ENCODE results near the gene PCNT.

GRCh38 chr21:46379105-46379504 lies 55.1 kb downstream of the PCNT start:
- TF ChIP-seq, protein P1, sequence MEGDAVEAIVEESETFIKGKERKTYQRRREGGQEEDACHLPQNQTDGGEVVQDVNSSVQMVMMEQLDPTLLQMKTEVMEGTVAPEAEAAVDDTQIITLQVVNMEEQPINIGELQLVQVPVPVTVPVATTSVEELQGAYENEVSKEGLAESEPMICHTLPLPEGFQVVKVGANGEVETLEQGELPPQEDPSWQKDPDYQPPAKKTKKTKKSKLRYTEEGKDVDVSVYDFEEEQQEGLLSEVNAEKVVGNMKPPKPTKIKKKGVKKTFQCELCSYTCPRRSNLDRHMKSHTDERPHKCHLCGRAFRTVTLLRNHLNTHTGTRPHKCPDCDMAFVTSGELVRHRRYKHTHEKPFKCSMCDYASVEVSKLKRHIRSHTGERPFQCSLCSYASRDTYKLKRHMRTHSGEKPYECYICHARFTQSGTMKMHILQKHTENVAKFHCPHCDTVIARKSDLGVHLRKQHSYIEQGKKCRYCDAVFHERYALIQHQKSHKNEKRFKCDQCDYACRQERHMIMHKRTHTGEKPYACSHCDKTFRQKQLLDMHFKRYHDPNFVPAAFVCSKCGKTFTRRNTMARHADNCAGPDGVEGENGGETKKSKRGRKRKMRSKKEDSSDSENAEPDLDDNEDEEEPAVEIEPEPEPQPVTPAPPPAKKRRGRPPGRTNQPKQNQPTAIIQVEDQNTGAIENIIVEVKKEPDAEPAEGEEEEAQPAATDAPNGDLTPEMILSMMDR (IDR thresholded peaks at IDR 0.05), result no peak
- TF ChIP-seq POLR2A (IDR thresholded peaks at IDR 0.05), result no peak

Measured in lower leg skin (tissue), 3 donors.